H7 (cell line): ENCODE measurements around the gene KDM4F. TPM values are rescaled to one million over a fixed set of nuclear protein-coding genes. Genes with fewer than 3 reads are reported as not detected.

Source experiments
- DNase-seq: peaks from one replicate; pipeline ENCODE4 v3.0.0; 2012
- H3K27me3 ChIP-seq: 2 replicates; pipeline ENCODE4 v1.6.0; 2011; ENCODE audit warnings: mild to moderate bottlenecking, low read length; ENCODE audit not compliant: control insufficient read depth, insufficient read depth
- H3K36me3 ChIP-seq: replicated peaks from 2 replicates; pipeline ENCODE4 v1.5.1; 2011; ENCODE audit warnings: low read length; ENCODE audit not compliant: control insufficient read depth, insufficient read depth
- H3K4me3 ChIP-seq: 2 replicates; pipeline ENCODE4 v1.5.1; 2011; ENCODE audit warnings: low read depth, mild to moderate bottlenecking, control low read depth, low read length, moderate library complexity; ENCODE audit not compliant: insufficient read depth
- total RNA-seq: library from RNA; depleted of rRNA; stranded (reverse); fragments of >200 nt; shearing (Covaris generic); gene quantifications from 2 replicates; pipeline ENCODE4 v1.2.3, GENCODE V29; 2014; rRNA removed

KDM4F gene
- total RNA-seq, 1 experiment from 2014 or later, result not detected

DNA sequence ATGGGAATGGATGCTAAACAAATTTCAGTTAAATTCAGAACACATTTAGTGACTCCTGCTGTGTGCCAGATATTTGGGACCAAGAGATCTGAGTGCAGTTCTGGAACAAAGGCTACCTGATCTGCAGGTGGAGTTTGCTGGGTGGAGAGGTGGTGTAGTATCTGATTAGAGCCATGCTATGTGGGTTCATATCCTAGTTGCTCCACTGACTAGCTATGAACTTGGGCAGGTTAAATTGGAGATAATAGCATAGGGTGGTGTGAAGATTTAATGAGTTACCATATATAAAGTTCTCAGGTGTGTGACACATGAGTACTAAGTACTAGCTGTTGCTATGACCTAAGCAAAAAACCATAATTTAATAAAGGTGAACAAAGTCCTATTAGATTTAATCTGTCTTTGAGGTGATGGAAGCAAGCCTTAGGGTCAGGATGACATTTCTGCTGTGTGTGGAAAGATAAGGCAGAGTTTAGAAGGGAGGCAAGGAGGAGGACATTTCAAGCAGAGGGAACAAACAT is 42.5 kb downstream of the KDM4F start:
- no peak for DNase-seq
- no peaks in the 10 kb centered on the region for H3K36me3 ChIP-seq
- no peak overlapping the region for H3K4me3 ChIP-seq
- peaks cover 32% of the 10 kb centered on the region for H3K27me3 ChIP-seq

DNA sequence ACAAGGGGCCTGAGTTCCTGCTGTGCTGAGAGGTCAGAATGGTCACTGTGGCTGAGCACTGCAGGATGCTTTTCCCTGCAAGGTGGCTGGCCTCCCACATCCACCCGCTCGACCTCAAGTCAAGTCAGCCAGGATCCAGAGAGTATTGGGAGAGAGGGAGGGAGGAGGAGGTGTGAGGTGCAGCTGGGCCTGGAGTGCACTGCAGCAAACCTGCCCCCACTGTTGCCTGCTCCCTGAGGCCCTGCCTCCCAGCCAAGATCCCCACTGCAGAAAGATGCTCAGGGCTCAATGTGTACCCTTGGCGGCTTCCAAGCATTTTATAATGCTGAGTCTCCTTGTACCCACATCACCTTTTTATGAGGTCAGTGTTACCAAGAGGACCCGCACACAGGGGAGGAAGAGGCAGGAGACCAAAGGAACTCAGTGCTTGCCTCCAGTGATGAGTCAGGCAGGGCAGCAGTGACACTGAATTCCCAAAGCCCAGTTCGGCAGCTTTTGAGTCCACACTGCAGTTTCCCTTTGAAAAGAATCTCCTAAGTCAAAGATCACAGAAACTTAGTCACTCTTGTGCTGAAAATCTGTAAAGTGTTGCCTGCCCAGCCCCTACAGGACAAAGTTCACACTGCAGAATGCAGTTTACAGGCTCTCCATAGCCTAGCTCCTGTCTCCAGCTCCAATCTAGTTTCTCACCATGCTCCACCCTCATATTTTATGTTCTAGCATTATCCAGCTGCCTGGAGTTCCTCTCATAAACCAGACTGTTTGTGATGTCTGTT is 43.5 kb downstream of the KDM4F start:
- peak; percentile 56 for DNase-seq
- H3K36me3 ChIP-seq, result no peaks in the 10 kb centered on the region
- no peak overlapping the region for H3K4me3 ChIP-seq
- H3K27me3 ChIP-seq, result peaks cover 32% of the 10 kb centered on the region

GRCh38 chr11:95093548-95093947 is 44.3 kb downstream of the KDM4F start:
- DNase-seq, result no peak
- H3K4me3 ChIP-seq, result no peak overlapping the region
- peaks cover 32% of the 10 kb centered on the region for H3K27me3 ChIP-seq
- H3K36me3 ChIP-seq, result no peaks in the 10 kb centered on the region

- peaks cover 12% of the 10 kb centered on the region for H3K27me3 ChIP-seq
- H3K36me3 ChIP-seq, result no peaks in the 10 kb centered on the region
- no peak for DNase-seq
- H3K4me3 ChIP-seq, result no peak overlapping the region
Measured at GRCh38 chr11:95095858-95096587, 46.8 kb downstream of the KDM4F start.

DNA sequence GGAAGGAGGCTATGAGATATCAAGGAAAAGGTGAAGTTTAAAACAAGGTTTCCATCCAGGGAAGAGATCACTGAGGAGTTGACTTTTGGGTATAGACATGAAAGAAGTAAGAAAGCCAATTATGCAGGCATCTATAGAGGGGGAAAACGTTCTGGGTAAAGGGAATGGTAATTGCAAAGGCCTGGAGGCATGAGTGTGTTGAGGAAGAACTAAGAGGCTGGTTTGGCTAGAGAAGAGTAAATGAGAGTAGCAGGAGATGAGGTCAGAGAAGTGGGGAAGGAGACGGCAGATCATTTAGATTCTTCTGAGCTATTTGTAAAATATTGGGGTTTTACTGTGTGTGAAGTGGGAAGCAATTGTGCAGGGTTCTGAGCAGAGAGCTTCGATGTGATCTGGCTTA is 48.0 kb downstream of the KDM4F start:
- Histone ChIP-seq H3K27me3 (peaks cover 5% of the 10 kb centered on the region), H3K36me3 (no peaks in the 10 kb centered on the region), H3K4me3 (no peak overlapping the region)
- DNase-seq, result no peak

- Histone ChIP-seq H3K36me3 (no peaks in the 10 kb centered on the region), H3K27me3 (no peaks in the 10 kb centered on the region), H3K4me3 (no peak overlapping the region)
- DNase-seq, result no peak
Measured at GRCh38 chr11:95098826-95099225, 49.6 kb downstream of the KDM4F start.

GRCh38 chr11:95100191-95100648 is 51.0 kb downstream of the KDM4F start:
- no peak for DNase-seq

More at GRCh38 chr11:95100191-95100648, 51.0 kb downstream of the KDM4F start:
- no peaks in the 10 kb centered on the region for H3K36me3 ChIP-seq
- H3K4me3 ChIP-seq, result no peak overlapping the region
- H3K27me3 ChIP-seq, result no peaks in the 10 kb centered on the region

Other genes starting within 250 kb of the KDM4F start
- 30.6 and 42.6 TPM in 2 replicates for gene CWC15, start 75.9 kb upstream of the KDM4F start, total RNA-seq
- gene KDM4D, start 75.7 kb upstream of the KDM4F start, total RNA-seq, result 3.3 and 3.7 TPM in 2 replicates
- gene KDM4E, start 24.2 kb upstream of the KDM4F start, total RNA-seq, result not detected in 2 replicates
- 11.6 and 15.2 TPM in 2 replicates for gene SRSF8, start 17.5 kb downstream of the KDM4F start, total RNA-seq
- gene ENDOD1, start 40.4 kb downstream of the KDM4F start, total RNA-seq, result 3.6 and 6.2 TPM in 2 replicates
- gene SESN3, start 181.8 kb downstream of the KDM4F start, total RNA-seq, result 12.6 and 30.4 TPM in 2 replicates